Measurements from ENCODE around the gene ZNF343. TPM values are rescaled to one million over a fixed set of nuclear protein-coding genes. Genes with fewer than 3 reads are reported as not detected.
A peak's percentile ranks its signal among the peaks of the same experiment; 100 is the strongest.

Gene ZNF343
- total and polyA plus RNA-seq, 2 of the 8 experiments (the other 6 are each of a cell fraction or from before 2014, with no cell fraction given) = 1.8 to 5.0 TPM

DNA sequence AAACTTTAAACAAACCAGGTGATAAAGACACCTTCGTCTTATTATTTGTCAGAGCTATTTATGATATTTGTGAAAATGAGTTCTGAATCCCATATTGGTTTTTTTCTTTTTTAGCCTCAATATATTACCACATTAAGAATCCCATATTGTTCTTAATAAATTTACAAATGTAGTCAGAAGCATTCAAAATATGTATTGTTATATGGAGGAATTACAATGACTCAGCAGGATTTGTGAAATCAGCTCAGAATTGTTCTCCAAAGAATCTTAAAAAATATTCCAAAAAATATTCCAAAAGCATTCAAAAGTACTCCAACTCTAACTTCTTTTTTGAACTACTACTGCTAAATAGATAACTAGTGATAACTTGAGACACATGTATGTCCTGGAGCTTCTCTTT lies 6.5 kb upstream of the ZNF343 start:
- Histone ChIP-seq H3K27ac (ENCODE audit: low read depth, low read length) (no peak overlapping the region), H2AFZ (ENCODE audit: low read length) (no peak overlapping the region), H2AK5ac (ENCODE audit: low read depth, low read length) (no peak overlapping the region), H3K18ac (ENCODE audit: extremely low read depth, low read length) (no peak overlapping the region), H4K91ac (replicated peaks; ENCODE audit: insufficient read length, low read length) (no peak overlapping the region), H3K9ac (replicated peaks in 1 of 4; ENCODE audit: extremely low read depth in 1 of 4, low read depth in 3 of 4, low read length in 3 of 4) (no peak overlapping the region), H3K14ac (ENCODE audit: insufficient read length) (no peak overlapping the region), H2BK12ac (ENCODE audit: low read depth, low read length) (no peak overlapping the region), H2BK120ac (replicated peaks; ENCODE audit: low read depth, low read length) (no peak overlapping the region), H3K56ac (replicated peaks; ENCODE audit: insufficient read length, low read depth, low read length) (no peak overlapping the region), H3K4me1 (replicated peaks in 1 of 4; ENCODE audit: control insufficient read depth in 3 of 4, insufficient read depth in 4 of 4, low read length in 3 of 4) (no peaks in the 10 kb centered on the region), H4K5ac (ENCODE audit: insufficient read length, low read depth, low read length) (no peak overlapping the region), H3K23ac (ENCODE audit: insufficient read length) (no peak overlapping the region), H3K4me2 (ENCODE audit: insufficient read depth in 1 of 2, low read depth in 2 of 2, low read length in 2 of 2) (no peak overlapping the region), H3K9me3 (ENCODE audit: insufficient read depth in 2 of 2, low read depth in 1 of 2, low read length in 1 of 2) (no peaks in the 10 kb centered on the region), H3K79me1 (ENCODE audit: low read depth, low read length) (no peaks in the 10 kb centered on the region), H2BK20ac (ENCODE audit: low read length) (no peak overlapping the region), H2BK15ac (ENCODE audit: low read length) (no peak overlapping the region), H3K23me2 (ENCODE audit: low read depth, low read length) (peaks cover 6% of the 10 kb centered on the region), H3K79me2 (ENCODE audit: control insufficient read depth in 1 of 2, insufficient read depth in 2 of 2, low read length in 2 of 2) (no peaks in the 10 kb centered on the region), H3K4me3 (ENCODE audit: extremely low read depth in 1 of 4, insufficient read depth in 2 of 4, low read depth in 3 of 4, low read length in 4 of 4) (no peak overlapping the region), H4K20me1 (replicated peaks in 1 of 2; ENCODE audit: control insufficient read depth in 1 of 2, insufficient read depth in 2 of 2, low read length in 2 of 2) (peaks cover 0 to 4% of the 10 kb centered on the region in 2 experiments), H3K36me3 (ENCODE audit: control insufficient read depth in 2 of 4, insufficient read depth in 4 of 4, low read length in 3 of 4) (0 out of 8 replicates have a peak, but pooled peaks cover 0 to 2% (median 0%) of the 10 kb centered on the region in 4 experiments), H3K27me3 (replicated peaks in 1 of 4; ENCODE audit: control insufficient read depth in 3 of 4, extremely low read depth in 1 of 4, insufficient read depth in 3 of 4, low read length in 3 of 4) (peaks cover 30 to 76% (median 54%) of the 10 kb centered on the region in 4 experiments), H2BK5ac (ENCODE audit: low read depth, low read length) (no peak overlapping the region), H3K4ac (replicated peaks; ENCODE audit: insufficient read length, low read depth, low read length) (no peak overlapping the region), H4K8ac (ENCODE audit: extremely low read depth, insufficient read depth, low read length) (no peak overlapping the region)
- ChIA-PET POLR2A (ENCODE audit: partially characterized antibody) (interaction anchor here (1.6 to 1.7 kb wide), 2 partner anchors 12 to 140 kb away, joined by 4 to 9 read pairs; no protein-coding TSS in a partner anchor), CTCF (ENCODE audit: partially characterized antibody) (interaction anchor here (0.5 to 1.2 kb wide), 3 partner anchors 14 to 100 kb away, joined by 3 to 4 read pairs (median 3); no protein-coding TSS in a partner anchor)
- TF ChIP-seq MAFK (IDR thresholded peaks at IDR 0.05; ENCODE audit: low read depth, low read length) = peak; percentile 18; the same call in 1 of the 2 replicates
- TF ChIP-seq ASH2L (IDR thresholded peaks at IDR 0.05; ENCODE audit: low read length) = no peak
- 85% methylated on average over 1 of the region's 1 CpG; no CpG with 5 or more reads in 1 of the 2 experiments for WGBS, 2 experiments (ENCODE audit: extremely low coverage in 1 of 2, insufficient coverage in 1 of 2, insufficient read length in 1 of 2, insufficient replicate concordance in 2 of 2, low coverage in 1 of 2, low lambda C conversion rate in 2 of 2, missing lambda C conversion rate in 1 of 2)
- no peak for DNase-seq (ENCODE audit: low read depth in 1 of 2, low spot score in 2 of 2)
- FAIRE-seq = no peak

All from H1 (cell line).